Fibroblast of villous mesenchyme (primary cell): ENCODE measurements around the gene KCNJ3. TPM values are rescaled to one million over a fixed set of nuclear protein-coding genes. Genes with fewer than 3 reads are reported as not detected.

Experiments
- DNase-seq: peaks from one replicate; pipeline ENCODE4 v3.0.0-alpha.2; 2010; ENCODE audit warnings: low read depth
- H3K4me3 ChIP-seq: 2 replicates; pipeline ENCODE4 v1.5.1; 2011; ENCODE audit warnings: low read depth, mild to moderate bottlenecking, low read length
- total RNA-seq: library from RNA; depleted of rRNA; stranded (reverse); fragments of >200 nt; gene quantifications from 2 replicates; pipeline ENCODE4 v1.2.3, GENCODE V29; 2012
- TF ChIP-seq, protein P1 (sequence below): IDR thresholded peaks from 2 replicates; pipeline ENCODE4 v1.5.1; 2012; ENCODE audit warnings: low read depth, mild to moderate bottlenecking, low read length; ENCODE audit not compliant: insufficient read depth

KCNJ3 gene
- total RNA-seq, 1 donor: not detected

DNA sequence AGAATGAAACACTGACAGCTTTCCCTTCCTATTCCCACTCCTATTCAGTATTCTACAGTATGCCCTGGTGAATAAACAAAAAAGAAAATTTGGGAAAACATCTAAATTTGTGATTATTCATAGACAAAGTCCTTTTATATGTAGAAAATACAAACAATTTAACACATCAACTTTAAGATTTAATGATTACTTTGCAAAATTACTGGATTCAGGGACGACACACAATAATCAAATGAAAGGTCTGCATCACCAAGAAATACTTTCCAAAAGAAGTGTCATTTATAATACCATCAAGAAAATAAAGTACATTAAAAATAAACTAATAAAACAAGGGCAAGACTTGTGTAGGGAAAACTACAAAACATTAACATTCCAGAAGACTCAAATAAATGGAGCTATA, 199.8 kb downstream of the KCNJ3 start:
- TF ChIP-seq, protein P1, sequence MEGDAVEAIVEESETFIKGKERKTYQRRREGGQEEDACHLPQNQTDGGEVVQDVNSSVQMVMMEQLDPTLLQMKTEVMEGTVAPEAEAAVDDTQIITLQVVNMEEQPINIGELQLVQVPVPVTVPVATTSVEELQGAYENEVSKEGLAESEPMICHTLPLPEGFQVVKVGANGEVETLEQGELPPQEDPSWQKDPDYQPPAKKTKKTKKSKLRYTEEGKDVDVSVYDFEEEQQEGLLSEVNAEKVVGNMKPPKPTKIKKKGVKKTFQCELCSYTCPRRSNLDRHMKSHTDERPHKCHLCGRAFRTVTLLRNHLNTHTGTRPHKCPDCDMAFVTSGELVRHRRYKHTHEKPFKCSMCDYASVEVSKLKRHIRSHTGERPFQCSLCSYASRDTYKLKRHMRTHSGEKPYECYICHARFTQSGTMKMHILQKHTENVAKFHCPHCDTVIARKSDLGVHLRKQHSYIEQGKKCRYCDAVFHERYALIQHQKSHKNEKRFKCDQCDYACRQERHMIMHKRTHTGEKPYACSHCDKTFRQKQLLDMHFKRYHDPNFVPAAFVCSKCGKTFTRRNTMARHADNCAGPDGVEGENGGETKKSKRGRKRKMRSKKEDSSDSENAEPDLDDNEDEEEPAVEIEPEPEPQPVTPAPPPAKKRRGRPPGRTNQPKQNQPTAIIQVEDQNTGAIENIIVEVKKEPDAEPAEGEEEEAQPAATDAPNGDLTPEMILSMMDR: no peak
- DNase-seq: no peak
- H3K4me3 ChIP-seq: no peak overlapping the region

DNA sequence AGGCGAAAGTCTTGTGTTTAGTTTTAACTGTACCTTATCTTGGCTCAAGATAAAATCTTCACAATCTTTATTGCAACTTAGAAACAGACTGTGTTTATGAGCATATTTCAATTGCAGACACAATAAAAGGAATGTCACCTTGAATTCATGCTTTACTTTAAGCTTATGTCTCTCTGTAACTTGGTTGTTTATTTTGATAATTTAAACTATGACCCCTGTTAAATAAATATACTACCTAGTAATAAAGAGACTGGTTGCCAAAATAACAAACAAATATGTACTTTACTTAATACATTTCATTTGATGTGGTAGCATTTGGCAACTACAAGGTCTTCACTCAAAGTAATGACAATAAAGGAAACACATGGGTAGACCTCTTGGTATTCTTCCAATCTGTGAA, 202.6 kb downstream of the KCNJ3 start:
- no peak for DNase-seq
- no peak overlapping the region for H3K4me3 ChIP-seq
- TF ChIP-seq, protein P1: no peak
